Brain microvascular endothelial cell (primary cell): Measurements from ENCODE around the gene ELOVL3.
"Not testable (repeated sequence)": the region's sequence is repeated elsewhere in the genome, so short reads cannot be mapped to it uniquely, and the experiment has no call there.

ENCODE experiments used
- DNase-seq: peaks from one replicate; pipeline ENCODE4 v3.0.0-alpha.2; 2020
- H3K27ac ChIP-seq: fragments of 250-450 bp; sonication (Bioruptor Pico); 2 replicates; pipeline ENCODE4 v1.5.1; 2020; ENCODE audit warnings: mild to moderate bottlenecking, moderate library complexity
- H3K27me3 ChIP-seq: fragments of 250-450 bp; sonication (Bioruptor Pico); replicated peaks from 2 replicates; pipeline ENCODE4 v1.5.1; 2020; ENCODE audit warnings: mild to moderate bottlenecking
- H3K36me3 ChIP-seq: fragments of 250-450 bp; sonication (Bioruptor Pico); replicated peaks from 2 replicates; pipeline ENCODE4 v1.5.1; 2020; ENCODE audit warnings: mild to moderate bottlenecking
- H3K4me3 ChIP-seq: 2 replicates; pipeline ENCODE4 v1.5.1; 2011; ENCODE audit warnings: low read depth, mild to moderate bottlenecking, control low read depth, low read length, moderate library complexity
- CTCF ChIP-seq: IDR thresholded peaks from 2 replicates; pipeline ENCODE4 v1.5.1; 2011; ENCODE audit warnings: low read depth, mild to moderate bottlenecking, moderate library complexity, low read length, control low read depth, inconsistent platforms; ENCODE audit errors: missing control alignments
- in situ Hi-C: cut with HindIII; loops from 2 replicates; pipeline ENCODE4 v1.10.0; 2017; ENCODE audit warnings: low sequenced_read_pairs, low pct_ligation_motif_present

ELOVL3 gene

GRCh38 chr10:102202386-102202785 is 23.7 kb upstream of the ELOVL3 start:
- in situ Hi-C loops = no loop called here
- Histone ChIP-seq H3K36me3 (no peaks in the 10 kb centered on the region), H3K27ac (no peak overlapping the region), H3K27me3 (no peaks in the 10 kb centered on the region), H3K4me3 (no peak overlapping the region)
- no peak for TF ChIP-seq CTCF
- no peak for DNase-seq

- DNase-seq = no peak
- in situ Hi-C loops = no loop called here
- Histone ChIP-seq H3K4me3 (no peak overlapping the region), H3K27ac (no peak overlapping the region), H3K36me3 (no peaks in the 10 kb centered on the region), H3K27me3 (no peaks in the 10 kb centered on the region)
- no peak for TF ChIP-seq CTCF
Observed at GRCh38 chr10:102208311-102209035, 17.6 kb upstream of the ELOVL3 start.

- no peaks in the 10 kb centered on the region for H3K36me3 ChIP-seq
- H3K27ac ChIP-seq = no peak overlapping the region
- no peak for TF ChIP-seq CTCF
- in situ Hi-C loops = no loop called here
- no peak overlapping the region for H3K4me3 ChIP-seq
- no peak for DNase-seq
- no peaks in the 10 kb centered on the region for H3K27me3 ChIP-seq
Observed at GRCh38 chr10:102211615-102212299, 14.3 kb upstream of the ELOVL3 start.

GRCh38 chr10:102213599-102213998 is 12.5 kb upstream of the ELOVL3 start:
- H3K27ac ChIP-seq, in situ Hi-C loops, H3K4me3 ChIP-seq, DNase-seq, H3K27me3 ChIP-seq, H3K36me3 ChIP-seq: not testable (repeated sequence)

GRCh38 chr10:102219370-102219769 is 6.7 kb upstream of the ELOVL3 start:
- in situ Hi-C loops = no loop called here
- TF ChIP-seq CTCF = no peak
- no peaks in the 10 kb centered on the region for H3K36me3 ChIP-seq
- H3K27me3 ChIP-seq = no peaks in the 10 kb centered on the region
- no peak for DNase-seq
- no peak overlapping the region for H3K27ac ChIP-seq
- no peak overlapping the region for H3K4me3 ChIP-seq

GRCh38 chr10:102220612-102221011 is 5.5 kb upstream of the ELOVL3 start:
- TF ChIP-seq CTCF = no peak
- H3K27me3 ChIP-seq = no peaks in the 10 kb centered on the region
- no peak overlapping the region for H3K27ac ChIP-seq
- no peak for DNase-seq
- H3K4me3 ChIP-seq = no peak overlapping the region
- H3K36me3 ChIP-seq = no peaks in the 10 kb centered on the region
- in situ Hi-C loops = loop anchor here (10.0 kb wide), 2 partner anchors 46 to 144 kb away; no protein-coding TSS in a partner anchor
